K562 (cell line): ENCODE results near the gene LRIF1. TPM values are rescaled to one million over a fixed set of nuclear protein-coding genes. Genes with fewer than 3 reads are reported as not detected.

Experiments used
- ATAC-seq: fragments of 200-7000 bp; cut with Tn5 transposase; 3 replicates; pipeline ENCODE4 v1.9.1; 2020; ENCODE audit warnings: moderate library complexity
- BruUV-seq: library from RNA; stranded (reverse); fragments of 400-500 nt; replicated peaks from 2 replicates; lab custom pipeline; 2021; lab: Mats Ljungman, UMichigan
- CTCF ChIA-PET: fragments of 300-600 bp; formaldehyde crosslinking; extraction: SDS; loops from one replicate; lab custom pipeline; 2021; ENCODE audit warnings: low intra/inter-chr PET ratio; lab: Yijun Ruan, JAX
- POLR2A ChIA-PET: fragments of 300-600, 350-650 bp; sonication (Branson Sonifier 250); formaldehyde crosslinking; extraction: SDS; loops from one replicate; lab custom pipeline; 2021; ENCODE audit warnings: antibody characterized with exemption, inconsistent platforms; lab: Yijun Ruan, JAX
- DNase-seq, 4 experiments: peaks; one replicate each; pipeline versions ENCODE4 v3.0.0 to v3.0.0-alpha.2; 2011 to 2018; ENCODE audit warnings: low spot score in 3 of 4, mixed read lengths in 3 of 4; ENCODE audit errors: extremely low read depth in 1 of 4
- FAIRE-seq: peaks from 2 replicates; lab custom pipeline; 2011; peaks lifted over from hg19 to GRCh38; lab: Jason Lieb, UNC
- H2AFZ ChIP-seq: 2 replicates; pipeline ENCODE4 v1.6.0; 2011; ENCODE audit warnings: low read depth, low read length, control low read depth, inconsistent platforms
- H3K27ac ChIP-seq: fragments of 200-600 bp; 3 replicates; pipeline ENCODE4 v1.8.0; 2011; ENCODE audit warnings: low read depth, mild to moderate bottlenecking, control low read depth, inconsistent platforms, low read length, moderate library complexity, mixed read lengths; ENCODE audit errors: extremely low read depth
- H3K27me3 ChIP-seq, 2 experiments: fragments of 300-600 bp in 1 of 2; 2 replicates in 1 of 2; 3 replicates in 1 of 2; pipeline versions ENCODE4 v1.6.0 to v1.8.0; 2011; ENCODE audit warnings: inconsistent platforms in 2 of 2, low read length in 2 of 2, mild to moderate bottlenecking in 1 of 2, mixed read lengths in 1 of 2, moderate library complexity in 1 of 2; ENCODE audit not compliant: control insufficient read depth in 2 of 2, insufficient read depth in 2 of 2
- H3K36me3 ChIP-seq: fragments of 300-600 bp; 3 replicates; pipeline ENCODE4 v1.8.0; 2011; ENCODE audit warnings: mild to moderate bottlenecking, low read length, inconsistent platforms; ENCODE audit not compliant: control insufficient read depth, insufficient read depth
- H3K4me1 ChIP-seq, 2 experiments: fragments of 200-600 bp in 1 of 2; replicated peaks in 1 of 2; 2 replicates in 1 of 2; 3 replicates in 1 of 2; pipeline versions ENCODE4 v1.5.1 to v1.8.0; 2011; ENCODE audit warnings: inconsistent platforms in 2 of 2, low read length in 2 of 2, mild to moderate bottlenecking in 1 of 2, mixed read lengths in 1 of 2, moderate library complexity in 1 of 2; ENCODE audit not compliant: control insufficient read depth in 2 of 2, insufficient read depth in 2 of 2
- H3K4me2 ChIP-seq: 2 replicates; pipeline ENCODE4 v1.6.1; 2011; ENCODE audit warnings: low read length, control low read depth, inconsistent platforms, mixed read lengths; ENCODE audit not compliant: insufficient read depth
- H3K4me3 ChIP-seq: fragments of 200-600 bp; sonication (generic), shearing (Covaris generic); 2 replicates; pipeline ENCODE4 v1.5.1; 2016; ENCODE audit warnings: control low read depth, inconsistent platforms
- H3K79me2 ChIP-seq: fragments of 200-600 bp; 3 replicates; pipeline ENCODE4 v1.8.0; 2011; ENCODE audit warnings: low read length, inconsistent platforms; ENCODE audit not compliant: control insufficient read depth, insufficient read depth
- H3K9ac ChIP-seq, 2 experiments: 2 replicates each; pipeline versions ENCODE4 v1.6.0 to v1.6.1; 2011; ENCODE audit warnings: low read depth in 2 of 2, low read length in 2 of 2, control low read depth in 1 of 2, inconsistent platforms in 1 of 2, mild to moderate bottlenecking in 1 of 2, mixed read lengths in 1 of 2; ENCODE audit not compliant: insufficient read depth in 1 of 2
- H3K9me1 ChIP-seq: one replicate; pipeline ENCODE4 v1.6.0; 2011; ENCODE audit warnings: inconsistent platforms, mild to moderate bottlenecking, low read length, moderate library complexity; ENCODE audit not compliant: control insufficient read depth, insufficient read depth
- H3K9me3 ChIP-seq: replicated peaks from 2 replicates; pipeline ENCODE4 v1.5.1; 2011; ENCODE audit warnings: low read depth, low read length, inconsistent platforms; ENCODE audit not compliant: control insufficient read depth, insufficient read depth
- H4K20me1 ChIP-seq: replicated peaks from 2 replicates; pipeline ENCODE4 v1.6.1; 2011; ENCODE audit warnings: low read length, inconsistent platforms, mixed read lengths; ENCODE audit not compliant: control insufficient read depth, insufficient read depth
- EP300 ChIP-seq: IDR thresholded peaks from 2 replicates; pipeline ENCODE4 v1.6.1; 2012; ENCODE audit warnings: low read length, improper control_type of control experiment
- ETV1 ChIP-seq: fragments of 450-650 bp; conservative IDR thresholded peaks from 2 replicates; pipeline ENCODE4 v1.6.1; 2016; ENCODE audit warnings: missing genetic modification characterization, control low read depth, low read depth, missing compliant biosample characterization
- GABPA ChIP-seq: fragments of 200-800 bp; sonication (Bioruptor generic); conservative IDR thresholded peaks from 2 replicates; pipeline ENCODE4 v1.6.1; 2016; ENCODE audit warnings: low read depth, missing genetic modification characterization, missing compliant biosample characterization
- JUND ChIP-seq, 2 experiments: IDR thresholded peaks; 2 replicates in 1 of 2; 3 replicates in 1 of 2; pipeline ENCODE4 v1.6.1; 2011; ENCODE audit warnings: borderline replicate concordance in 2 of 2, low read depth in 2 of 2, low read length in 2 of 2, improper control_type of control experiment in 1 of 2, missing biosample characterization in 1 of 2, missing genetic modification characterization in 1 of 2, missing genetic modification reagents in 1 of 2
- POLR2A ChIP-seq: fragments of 450-650 bp; conservative IDR thresholded peaks from 2 replicates; pipeline ENCODE4 v1.6.1; 2016
- POLR2B ChIP-seq: fragments of 450-650 bp; IDR thresholded peaks from 2 replicates; pipeline ENCODE4 v1.6.1; 2018; ENCODE audit warnings: low read depth; ENCODE audit not compliant: partially characterized antibody
- TAF9B ChIP-seq: fragments of 450-650 bp; IDR thresholded peaks from 2 replicates; pipeline ENCODE4 v1.6.1; 2018; ENCODE audit warnings: mild to moderate bottlenecking; ENCODE audit not compliant: partially characterized antibody
- WGBS: fragments of 100-300 bp; shearing (Covaris generic); methylation state at CpG from one replicate; pipeline ENCODE4 v1.1.6; 2016; ENCODE audit warnings: low coverage, mixed read lengths; ENCODE audit not compliant: insufficient coverage; ENCODE audit errors: missing lambda C conversion rate; 5-methylcytosine and 5-hydroxymethylcytosine counted together
- in situ Hi-C: fragments of 300-500 bp; cut with MboI; formaldehyde crosslinking; loops from 4 replicates; pipeline ENCODE4 v1.15.0; 2018; ENCODE audit warnings: inconsistent platforms, mixed read lengths
- intact Hi-C: fragments of 100-400 bp; cut with micrococcal nuclease; formaldehyde crosslinking; loops from 2 replicates; pipeline ENCODE4 v1.14.2; 2022
- polyA plus RNA-seq, 8 experiments: library from polyadenylated mRNA; depleted of rRNA in 4 of 8; stranded (reverse) in 5 of 8; unstranded in 3 of 8; fragments of >200 nt; fragmentation: Nextera tagmentation in 2 of 8; fragmentation: Illumina TruSeq in 1 of 8; extraction: Ambion mirVana in 2 of 8; extraction: Trizol in 1 of 8; gene quantifications; 2 replicates each; pipeline versions ENCODE4 v1.2.1 to v1.2.3, GENCODE V29; 2011 to 2014; ENCODE audit warnings: inconsistent platforms in 1 of 8, missing spikeins in 1 of 8
- total RNA-seq, 7 experiments: library from RNA; depleted of rRNA in 6 of 7; stranded (reverse); fragments of >200 nt in 6 of 7; fragmentation: Illumina TruSeq in 2 of 7; extraction: Trizol in 2 of 7; gene quantifications; 2 replicates each; pipeline versions ENCODE4 v1.2.1 to v1.2.3, GENCODE V29; 2011 to 2021; ENCODE audit warnings: low replicate concordance in 1 of 7

Gene LRIF1
- total and polyA plus RNA-seq, 9 of the 15 experiments (the other 6 are each of a cell fraction or from before 2014, with no cell fraction given) = 35.6 to 88.8 (median 74.1) TPM

DNA sequence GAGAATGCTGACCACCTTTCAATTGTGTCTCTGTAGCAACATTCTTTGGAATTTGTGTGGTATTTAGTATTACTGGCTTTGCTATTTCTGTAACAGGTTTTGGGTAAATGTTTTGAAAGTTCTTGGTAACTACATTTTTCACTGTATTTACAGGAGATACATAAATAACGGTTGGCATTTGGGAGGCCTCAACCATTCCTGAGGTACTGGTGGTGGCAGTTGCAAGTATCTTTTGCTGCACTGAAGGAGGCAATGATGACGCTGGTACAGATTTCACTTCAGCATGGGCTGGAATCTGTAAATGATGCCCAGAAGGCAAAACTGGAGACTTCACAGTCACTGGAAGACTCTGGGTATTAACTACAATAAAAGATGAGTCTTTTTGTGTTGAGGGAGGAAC lies 11.7 kb downstream of the LRIF1 start (continued):
- no peak for TF ChIP-seq JUND (IDR thresholded peaks at IDR 0.05; ENCODE audit: borderline replicate concordance, low read depth, low read length)
- no peak for TF ChIP-seq JUND (tag; IDR thresholded peaks at IDR 0.05; ENCODE audit: borderline replicate concordance, low read depth, low read length)
- TF ChIP-seq, all 486 proteins: peak for 0

DNA sequence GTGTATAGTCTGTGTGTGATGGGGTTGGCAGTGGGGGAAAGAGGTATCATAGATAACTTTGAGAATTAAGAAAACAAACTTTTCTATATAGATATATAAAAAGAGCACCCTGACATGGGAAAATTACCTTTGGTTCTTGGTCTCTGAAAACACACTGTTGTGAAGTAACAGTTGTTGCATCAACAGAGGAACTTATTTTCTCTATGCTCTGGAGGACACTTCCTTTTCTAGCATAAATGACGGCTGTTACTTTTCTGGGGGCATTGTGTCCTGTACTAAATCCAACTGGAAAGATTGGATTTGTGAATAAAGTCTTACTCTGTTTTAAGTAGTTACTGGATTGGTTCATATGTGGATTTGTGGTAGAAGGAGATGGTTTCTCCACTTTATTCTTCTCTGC lies 12.6 kb downstream of the LRIF1 start:
- DNase-seq = no peak
- Histone ChIP-seq H3K9me1 (no peaks in the 10 kb centered on the region), H3K27ac (no peak overlapping the region), H3K79me2 (peaks cover 57% of the 10 kb centered on the region), H3K4me2 (no peak overlapping the region), H3K4me1 (no peaks in the 10 kb centered on the region), H3K9ac (no peak overlapping the region)
- BruUV-seq = no TSS peak
- 96% methylated on average over 1 of the region's 1 CpG for WGBS
- TF ChIP-seq TAF9B = no peak
- no peak for TF ChIP-seq EP300
- TF ChIP-seq POLR2A = 0 out of 2 replicates have a peak, but pooled peaks have one; percentile 15
- no peak for TF ChIP-seq ETV1 (tag)
- TF ChIP-seq POLR2B = peak; percentile 35
- TF ChIP-seq GABPA (tag) = no peak
- TF ChIP-seq, all 486 proteins: peak for 2
- Histone ChIP-seq H3K4me3 (no peak overlapping the region), H3K36me3 (peaks cover 93% of the 10 kb centered on the region), H3K9me3 (no peaks in the 10 kb centered on the region), H4K20me1 (no peaks in the 10 kb centered on the region), H3K27me3 (no peaks in the 10 kb centered on the region), H2AFZ (no peak overlapping the region)
- ATAC-seq = peak; percentile 12; the same call in 2 of the 3 replicates
- in situ Hi-C loops (no loop called here), intact Hi-C loops (no loop called here)
- POLR2A ChIA-PET = interaction anchor here (0.6 to 1.0 kb wide), 3 partner anchors 10 to 24 kb away, joined by 3 to 5 read pairs (median 5); no protein-coding TSS in a partner anchor
- FAIRE-seq = no peak
- CTCF ChIA-PET = no interaction called here
